Measurements from ENCODE around the gene ZNF83.
"Not testable (repeated sequence)": the region's sequence is repeated elsewhere in the genome, so short reads cannot be mapped to it uniquely, and the experiment has no call there.

The ZNF83 gene

DNA sequence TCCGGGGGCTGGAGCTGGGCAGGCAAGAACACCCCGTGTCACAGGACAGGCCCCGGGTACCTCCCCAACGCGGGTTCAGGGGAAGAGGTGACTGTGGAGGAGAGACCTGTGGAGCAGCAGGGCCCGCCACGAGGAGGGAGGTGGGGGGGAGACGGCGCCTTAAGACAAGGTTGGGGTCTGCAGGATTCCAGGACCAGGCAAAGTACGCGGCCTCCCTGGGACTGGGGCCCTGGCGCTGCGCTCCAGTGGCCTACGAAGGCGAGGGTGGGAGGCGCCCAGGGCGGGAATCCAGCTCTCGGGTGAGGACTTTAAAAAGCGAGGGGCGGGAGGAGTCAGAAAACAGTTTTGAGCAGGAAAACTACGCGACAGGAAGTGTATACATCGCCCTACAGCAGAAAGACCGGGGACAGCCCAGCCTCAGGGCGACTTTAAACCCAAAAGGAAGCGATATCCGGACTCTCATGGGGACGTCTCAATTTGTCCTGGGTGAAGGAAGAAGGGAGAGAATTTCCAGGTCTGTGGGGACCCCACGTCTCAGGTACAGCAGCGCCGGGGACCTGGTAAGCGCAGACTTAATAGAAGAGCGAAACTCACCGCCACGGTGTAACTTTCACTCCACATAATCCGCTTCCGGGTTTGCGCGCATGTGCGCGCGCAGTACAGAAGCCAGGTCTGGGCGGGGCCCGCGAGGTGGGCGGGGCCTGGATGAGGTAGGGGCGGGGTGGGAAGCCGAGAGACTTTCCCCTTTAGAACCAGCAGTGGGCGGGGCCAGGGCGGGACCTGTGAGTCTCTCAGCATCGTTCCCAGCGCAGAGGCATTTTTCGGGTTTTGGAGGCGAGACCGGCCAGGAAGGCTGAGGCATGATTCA, at the start of gene ZNF83:
Gene ZNF83, minus strand, starts transcription at position 638 of the 868 bp plus-strand sequence.
- peak; percentile 88 to 96 for DNase-seq

DNA sequence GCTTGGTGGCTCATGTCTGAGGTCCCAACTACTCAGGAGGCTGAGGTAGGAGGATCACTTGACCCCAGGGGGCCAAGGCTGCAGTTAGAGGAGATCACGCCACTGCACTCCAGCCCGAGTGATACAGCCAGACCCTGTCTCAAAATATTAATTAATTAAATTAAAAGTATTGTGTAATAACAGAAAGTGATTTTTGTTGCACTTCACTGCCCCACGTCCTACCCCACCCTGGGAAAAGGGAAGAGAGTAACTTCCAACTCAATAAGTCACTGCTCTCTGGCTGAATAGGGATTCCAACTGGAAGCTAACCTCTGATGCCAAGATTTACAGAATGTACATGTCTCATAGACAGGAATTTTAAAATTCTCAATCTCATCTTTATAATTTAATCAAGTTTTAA, 49.5 kb upstream of the ZNF83 start:
- DNase-seq, result no peak

DNA sequence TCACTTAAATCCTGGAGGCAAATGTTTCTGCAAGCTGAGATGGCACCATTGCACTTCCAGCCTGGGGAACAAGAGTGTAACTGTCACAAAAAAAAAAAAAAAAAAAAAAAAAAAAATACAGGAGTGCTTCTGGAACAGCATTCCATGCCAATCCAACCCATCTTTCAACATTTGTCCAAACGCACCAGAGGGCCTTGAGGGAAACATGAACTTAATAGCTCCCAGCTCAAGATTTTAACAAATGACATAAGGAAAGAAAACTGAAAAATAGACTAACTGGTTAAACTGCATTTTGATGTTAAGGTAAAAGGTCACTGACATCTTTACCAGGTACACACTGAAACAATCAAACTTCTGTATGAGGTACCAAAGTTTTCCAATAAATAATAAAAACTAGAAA, 47.7 kb upstream of the ZNF83 start:
- no peak for DNase-seq

DNA sequence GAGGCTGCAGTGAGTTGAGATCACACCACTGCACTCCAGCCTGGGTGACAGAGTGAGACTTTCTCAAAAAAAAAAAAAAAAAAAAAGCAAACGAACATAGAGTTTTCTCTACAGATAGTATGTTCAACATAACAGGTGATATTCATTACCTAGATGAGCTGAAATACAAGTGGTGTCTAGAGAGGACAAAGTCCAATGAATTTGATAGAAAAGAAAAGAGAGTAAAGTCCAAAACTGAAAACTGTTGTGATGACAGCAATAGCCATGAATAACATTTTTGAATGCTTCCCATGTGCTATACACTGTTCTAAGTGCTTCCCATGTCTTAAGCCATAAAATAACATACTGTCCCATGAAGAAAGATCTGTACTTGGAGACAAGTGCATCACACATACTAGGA, 43.1 kb upstream of the ZNF83 start:
- not testable (repeated sequence) for DNase-seq

DNA sequence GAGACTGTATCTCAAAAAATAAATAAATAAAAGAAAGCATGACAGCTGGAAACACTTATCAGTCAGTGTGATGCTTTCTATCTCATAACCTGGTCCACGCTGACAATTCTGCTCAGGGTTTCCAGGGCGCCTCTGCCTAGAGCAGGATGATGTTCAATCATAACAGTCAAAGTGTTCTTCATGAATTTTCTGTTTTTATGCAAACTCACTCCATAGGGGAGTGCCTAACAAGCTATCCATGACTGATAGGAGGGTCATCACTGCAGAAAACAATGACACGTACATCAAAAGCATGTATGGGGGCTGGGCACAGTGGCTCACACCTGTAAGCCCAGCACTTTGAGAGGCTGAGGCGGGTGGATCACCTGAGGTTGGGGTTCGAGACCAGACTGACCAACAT, 41.4 kb upstream of the ZNF83 start:
- DNase-seq, result no peak

DNA sequence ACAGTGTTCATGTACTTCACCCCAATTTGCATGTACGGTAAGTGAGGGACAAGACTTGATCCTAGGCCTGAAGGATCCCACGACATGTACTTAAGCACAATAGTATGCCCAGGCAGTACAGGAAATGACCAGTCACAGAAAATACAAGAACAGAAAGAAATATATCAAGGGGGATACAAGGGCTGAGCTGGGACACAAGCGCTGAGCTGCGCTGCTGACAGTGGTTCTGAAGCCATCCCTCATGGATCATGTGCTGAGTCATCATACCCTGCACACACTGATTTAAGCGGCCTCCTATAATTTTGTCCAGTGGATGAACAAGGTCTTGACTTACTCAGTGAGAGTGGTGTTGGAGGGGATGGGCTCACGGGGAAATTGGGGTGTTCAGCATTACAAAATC, 37.1 kb upstream of the ZNF83 start:
- not testable (repeated sequence) for DNase-seq

DNA sequence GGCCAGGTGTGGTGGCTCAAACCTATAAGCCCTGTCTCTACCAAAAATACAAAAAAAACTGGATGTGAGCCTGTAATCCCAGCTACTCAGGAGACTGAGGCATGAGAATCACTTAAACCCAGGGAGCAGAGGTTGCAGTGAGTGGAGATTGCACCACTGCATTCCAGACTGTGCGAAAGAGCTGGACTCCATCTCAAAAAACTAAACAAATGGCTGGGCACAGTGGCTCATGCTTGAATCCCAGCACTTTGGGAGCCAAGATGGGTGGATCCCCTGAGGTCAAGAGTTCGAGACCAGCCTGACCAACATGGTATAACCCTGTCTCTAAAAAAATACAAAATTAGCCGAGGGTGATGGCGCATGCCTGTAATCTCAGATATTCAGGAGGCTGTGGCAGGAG, 34.9 kb upstream of the ZNF83 start:
- no peak for DNase-seq

DNA sequence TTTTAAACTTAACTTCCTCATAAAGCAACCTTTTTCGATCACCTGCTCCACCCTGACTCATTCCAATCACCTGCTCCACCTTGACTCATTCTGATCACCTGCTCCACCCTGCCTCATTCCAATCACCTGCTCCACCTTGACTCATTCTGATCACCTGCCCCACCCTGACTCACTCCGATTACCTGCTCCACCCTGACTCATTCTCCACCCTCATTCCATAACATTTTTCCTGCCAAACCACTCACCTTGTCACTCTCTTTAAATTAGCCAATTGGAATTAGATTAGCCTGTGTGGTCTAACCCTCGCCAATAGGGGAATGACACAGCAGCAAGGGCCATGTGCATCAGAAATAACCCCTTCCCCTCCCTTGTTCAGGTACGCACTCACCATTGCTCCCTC, 31.9 kb upstream of the ZNF83 start:
- DNase-seq, result no peak

DNA sequence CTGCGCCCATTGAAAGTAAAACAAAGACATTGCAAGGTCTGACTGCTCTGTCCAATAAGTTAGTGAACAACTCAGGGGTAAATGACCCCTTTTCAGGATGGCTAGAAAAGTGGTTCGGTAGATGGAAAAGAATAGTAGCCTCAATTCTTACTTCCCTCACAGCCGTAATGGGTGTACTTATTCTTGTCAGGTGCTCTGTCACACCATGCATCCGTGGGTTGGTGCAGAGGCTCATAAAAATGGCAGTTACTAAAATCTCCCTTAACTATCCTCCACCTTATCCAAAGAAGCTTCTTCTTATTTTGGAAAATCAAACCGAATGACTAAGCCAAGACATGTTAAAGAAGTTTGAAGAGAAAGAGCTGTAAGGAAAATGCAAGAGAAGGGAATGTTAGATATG, 31.4 kb upstream of the ZNF83 start:
- no peak for DNase-seq

DNA sequence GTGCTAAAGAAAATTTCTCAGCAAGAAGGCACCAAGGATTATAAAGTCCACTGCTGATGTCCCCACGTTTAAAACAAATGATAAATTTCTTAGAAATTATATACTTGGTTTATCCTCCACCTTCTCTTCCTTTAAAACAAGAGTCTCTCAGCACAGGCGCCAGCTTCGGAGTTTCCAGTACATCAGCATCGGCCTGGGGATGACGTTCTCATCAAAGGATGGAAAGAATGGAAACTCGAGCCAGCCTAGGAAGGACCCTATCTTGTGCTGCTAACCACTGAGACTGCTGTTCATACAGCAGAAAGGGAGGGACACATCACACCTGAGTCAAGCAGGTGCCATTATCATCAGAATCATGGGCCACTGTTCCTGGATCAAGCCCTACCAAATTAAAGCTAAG, 29.8 kb upstream of the ZNF83 start:
- no peak for DNase-seq

DNA sequence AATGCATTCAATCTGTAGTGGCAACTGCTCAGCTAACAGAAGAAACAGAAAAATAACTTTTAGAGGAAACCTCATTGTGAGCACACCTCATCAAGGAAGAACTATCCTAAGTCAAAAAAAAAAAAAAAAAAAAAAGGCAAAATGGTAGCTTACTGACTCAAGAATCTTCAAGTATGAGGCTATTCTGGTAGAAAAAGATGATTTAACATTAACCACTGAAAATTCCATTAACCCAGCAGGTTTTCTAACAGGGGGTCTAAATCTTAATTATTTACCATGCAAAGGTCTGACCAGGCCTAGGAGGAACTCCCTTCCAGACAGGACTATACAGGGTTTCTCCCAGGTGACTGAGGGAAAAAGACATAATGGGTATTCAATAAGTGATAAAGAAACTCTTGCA, 28.4 kb upstream of the ZNF83 start:
- DNase-seq, result no peak

DNA sequence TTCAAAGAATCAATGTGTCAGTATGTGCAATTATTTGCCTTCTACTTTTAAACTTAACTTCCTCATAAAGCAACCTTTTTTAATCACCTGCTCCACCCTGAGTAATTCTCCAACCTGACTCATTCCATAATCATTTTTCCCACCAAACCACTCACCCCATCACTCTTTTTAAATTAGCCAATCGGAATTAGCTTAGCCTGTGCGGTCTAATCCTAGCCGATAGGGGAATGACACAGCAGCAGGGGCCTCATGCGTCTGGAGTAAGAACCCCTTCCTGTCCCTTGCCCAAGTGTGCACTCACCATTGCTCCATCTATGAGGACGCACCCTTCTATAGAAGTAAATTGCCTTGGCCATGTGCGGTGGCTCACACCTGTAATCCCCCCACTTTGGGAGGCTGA, 27.4 kb upstream of the ZNF83 start:
- DNase-seq, result no peak

DNA sequence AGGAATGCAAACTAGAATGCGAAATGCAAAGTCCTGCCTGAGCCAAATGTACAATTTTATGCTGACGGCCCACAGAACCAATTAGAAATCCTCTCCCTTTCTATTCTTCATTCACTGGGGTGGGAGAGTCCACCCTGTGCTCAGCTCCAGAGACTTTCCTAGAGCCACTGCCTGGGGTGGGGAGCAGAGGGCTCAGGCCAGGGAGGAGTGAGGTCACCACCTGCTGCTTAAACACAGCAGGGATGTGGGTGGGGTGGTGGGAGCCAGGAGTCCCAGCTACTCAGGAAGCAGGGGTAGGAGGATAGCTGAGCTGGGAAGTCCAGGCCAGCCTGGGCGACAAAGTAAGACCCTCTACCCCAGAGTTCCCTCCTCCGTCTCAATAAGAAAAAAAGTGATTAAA, 26.9 kb upstream of the ZNF83 start:
- DNase-seq, result no peak

DNA sequence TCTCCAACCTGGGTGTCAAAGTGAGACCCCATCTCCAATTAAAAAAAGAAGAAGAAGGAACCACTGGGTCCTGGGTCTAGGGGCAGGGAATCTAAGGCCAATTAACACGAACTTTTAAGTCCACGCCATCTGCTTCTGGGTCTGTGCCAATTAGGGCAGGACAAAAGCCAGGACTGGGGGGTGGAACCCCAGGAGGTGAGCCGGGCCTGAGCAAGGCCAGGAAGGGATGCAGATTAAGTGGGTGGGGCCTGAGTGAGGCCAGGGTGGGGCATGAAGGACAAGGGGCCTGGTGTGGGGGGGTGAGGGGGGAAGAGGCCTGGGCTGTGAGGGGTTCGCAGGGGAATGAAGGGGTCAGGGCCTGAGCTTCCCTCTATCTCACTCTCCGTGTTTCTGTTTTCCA, 26.3 kb upstream of the ZNF83 start:
- DNase-seq, result no peak

DNA sequence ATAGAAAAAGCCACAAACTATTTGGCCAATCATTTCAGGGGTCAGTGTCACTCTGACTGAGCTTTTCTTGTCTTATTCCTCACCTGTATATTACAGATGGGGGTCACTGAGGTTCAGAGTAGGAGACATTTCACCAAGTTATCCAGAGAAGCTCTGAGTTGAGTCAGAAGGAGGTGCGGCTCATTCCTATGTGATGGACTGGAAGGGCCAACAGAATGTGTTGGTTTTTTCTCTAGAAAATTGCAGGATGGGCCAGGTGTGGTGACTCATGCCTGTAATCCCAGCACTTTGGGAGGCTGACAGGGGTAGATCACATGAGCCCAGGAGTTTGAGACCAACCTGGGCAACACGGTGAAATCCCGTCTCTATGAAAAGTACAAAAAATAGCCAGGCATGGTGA, 24.5 kb upstream of the ZNF83 start:
- no peak for DNase-seq

DNA sequence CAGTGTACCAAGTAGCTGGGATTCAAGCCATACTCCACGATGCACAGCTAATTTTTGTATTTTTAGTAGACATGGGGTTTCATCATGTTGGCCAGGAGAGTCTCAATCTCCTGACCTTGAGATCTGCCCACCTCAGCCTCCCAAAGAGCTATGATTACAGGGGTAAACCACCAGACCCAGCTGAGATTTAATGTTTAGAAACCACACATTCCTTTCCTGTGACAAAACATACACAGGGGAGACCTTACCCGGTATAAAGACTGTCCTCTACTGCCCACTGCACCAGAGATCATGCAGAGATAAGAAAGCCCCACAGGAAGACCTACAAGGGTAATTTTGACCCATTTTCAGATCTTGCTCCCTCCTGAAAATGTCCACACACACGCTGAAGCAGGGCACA, 22.8 kb upstream of the ZNF83 start:
- no peak for DNase-seq

DNA sequence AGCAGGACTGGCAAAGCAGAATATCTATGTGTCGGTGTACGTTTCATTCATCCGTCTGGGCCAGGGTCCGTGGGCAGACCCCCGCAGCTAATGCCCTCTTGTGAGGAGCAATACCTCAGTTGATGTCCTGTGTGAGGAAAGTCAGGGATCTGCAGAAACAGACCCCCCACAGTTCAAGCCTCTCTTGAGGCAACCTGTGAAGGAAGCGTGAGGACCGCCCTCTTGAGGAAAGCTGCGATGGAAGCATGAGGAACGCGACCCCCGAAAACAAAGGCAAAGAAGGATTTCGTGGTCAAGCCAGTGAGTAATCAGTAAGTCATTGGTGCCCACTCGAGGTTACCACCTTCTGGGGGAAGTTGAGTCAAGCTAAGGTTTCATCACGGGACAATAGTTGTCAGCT, 20.9 kb upstream of the ZNF83 start:
- no peak for DNase-seq

DNA sequence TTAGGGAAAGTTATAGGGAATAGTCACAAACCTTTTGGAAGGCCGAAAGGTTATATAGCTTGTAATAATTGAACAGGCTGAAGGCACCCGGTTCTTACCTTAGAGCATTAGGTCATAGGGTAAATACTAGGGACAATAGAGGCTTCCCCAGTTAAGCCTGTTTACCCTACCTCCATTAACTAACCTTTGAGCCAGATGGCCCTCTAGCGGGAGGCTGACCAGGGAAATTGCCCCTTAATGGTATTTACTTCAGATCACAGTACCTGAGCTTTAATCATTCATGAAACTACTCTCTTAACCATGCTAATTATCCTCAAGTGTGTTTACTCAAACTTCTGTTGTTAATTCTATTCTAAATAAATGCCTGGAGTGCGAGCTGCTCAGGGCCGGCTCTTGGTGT, 20.4 kb upstream of the ZNF83 start:
- no peak for DNase-seq

DNA sequence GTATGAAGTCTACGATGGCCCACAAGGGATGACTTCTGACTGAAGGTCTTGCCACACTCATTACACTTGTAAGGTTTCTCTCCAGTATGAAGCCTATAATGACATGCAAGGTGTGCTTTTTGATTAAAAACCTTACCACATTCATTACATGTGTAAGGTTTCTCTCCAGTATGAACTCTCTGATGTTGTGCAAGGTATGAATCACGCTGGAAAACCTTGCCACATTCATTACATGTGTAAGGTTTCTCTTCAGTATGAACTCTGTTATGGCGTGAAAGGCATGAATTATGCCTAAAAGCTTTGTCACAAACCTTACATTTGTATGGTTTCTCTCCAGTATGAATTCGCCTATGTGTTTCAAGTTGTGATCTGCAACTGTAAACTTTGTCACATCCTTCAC, 15.0 kb upstream of the ZNF83 start:
- no peak for DNase-seq

DNA sequence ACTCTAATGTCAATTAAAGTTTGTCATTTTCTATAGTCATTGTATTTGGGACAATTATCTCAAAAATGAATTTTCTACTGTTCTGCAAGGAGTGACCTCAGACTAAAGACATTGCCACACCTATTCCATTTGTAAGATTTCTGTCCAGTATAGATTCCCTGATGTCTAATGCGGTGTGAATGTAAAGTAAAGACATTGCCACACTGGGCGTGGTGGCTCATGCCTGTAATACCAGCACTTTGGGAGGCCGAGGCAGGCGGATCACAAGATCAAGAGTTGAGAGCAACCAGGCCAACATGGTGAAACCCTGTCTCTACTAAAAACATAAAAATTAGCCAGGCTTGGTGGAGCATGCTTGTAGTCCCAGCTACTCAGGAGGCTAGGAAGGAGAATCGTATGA, 13.8 kb upstream of the ZNF83 start:
- no peak for DNase-seq

DNA sequence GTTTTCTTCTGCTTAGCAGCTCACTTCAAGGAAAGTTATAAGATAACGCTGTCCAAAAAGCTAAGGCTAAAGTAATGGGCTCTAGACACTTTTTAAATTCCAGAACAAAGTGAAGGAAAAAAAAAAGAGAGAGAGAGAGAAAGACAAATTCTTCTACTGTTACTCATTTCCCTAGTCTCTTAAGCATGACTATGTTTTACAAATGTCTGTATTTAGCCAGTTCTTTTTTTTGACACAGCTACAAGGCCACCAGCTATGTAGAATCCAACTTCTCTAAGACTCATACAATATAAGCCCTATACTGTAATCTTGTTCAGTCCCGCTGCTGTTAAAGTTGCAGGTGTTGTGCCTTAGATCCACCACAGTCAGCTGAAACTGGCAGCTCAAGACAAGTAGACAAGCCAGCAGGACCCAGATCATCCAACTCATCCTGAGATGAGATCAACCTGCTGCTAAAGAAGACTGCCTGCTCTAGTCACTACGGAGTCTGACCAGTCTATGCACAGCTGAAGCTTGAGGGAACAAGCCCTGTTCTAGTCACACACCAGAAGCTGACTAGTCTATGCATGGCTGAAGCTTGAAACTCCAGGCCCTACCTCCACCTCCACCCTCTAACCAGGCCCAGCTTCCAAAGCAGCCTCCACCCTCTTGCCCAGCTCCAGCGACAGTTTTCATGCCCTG, 10.3 kb upstream of the ZNF83 start:
- DNase-seq, result no peak

DNA sequence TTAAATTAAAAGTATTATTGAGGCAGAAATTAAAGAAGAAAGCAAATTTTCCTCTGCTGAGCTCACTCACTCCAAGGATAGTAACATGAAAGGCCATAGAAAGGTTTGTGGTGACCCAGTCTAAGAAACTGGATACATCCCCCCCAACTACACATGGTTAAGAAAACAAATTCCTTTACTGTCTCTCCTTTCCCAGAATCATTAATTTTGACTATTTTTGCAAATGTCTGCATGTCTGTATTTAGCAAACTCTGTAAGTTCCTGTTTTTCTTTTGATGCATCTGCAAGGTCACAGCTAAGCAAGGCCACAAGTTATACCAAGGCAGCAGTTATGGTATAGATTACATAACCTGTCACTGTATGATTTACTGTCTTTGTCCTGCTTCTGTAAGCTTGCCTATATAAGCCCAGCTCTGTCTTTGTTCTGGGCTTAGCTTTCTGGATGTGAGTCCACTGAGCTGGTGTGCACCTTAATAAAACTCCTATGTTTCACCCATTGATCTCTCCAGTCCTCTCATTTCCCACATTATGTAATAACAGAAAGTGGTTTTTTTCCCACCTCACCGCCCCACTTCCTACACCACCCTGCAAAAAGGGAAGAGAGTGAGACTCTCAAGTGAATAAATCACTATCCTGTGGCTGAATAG, 8.5 kb upstream of the ZNF83 start:
- DNase-seq, result no peak

DNA sequence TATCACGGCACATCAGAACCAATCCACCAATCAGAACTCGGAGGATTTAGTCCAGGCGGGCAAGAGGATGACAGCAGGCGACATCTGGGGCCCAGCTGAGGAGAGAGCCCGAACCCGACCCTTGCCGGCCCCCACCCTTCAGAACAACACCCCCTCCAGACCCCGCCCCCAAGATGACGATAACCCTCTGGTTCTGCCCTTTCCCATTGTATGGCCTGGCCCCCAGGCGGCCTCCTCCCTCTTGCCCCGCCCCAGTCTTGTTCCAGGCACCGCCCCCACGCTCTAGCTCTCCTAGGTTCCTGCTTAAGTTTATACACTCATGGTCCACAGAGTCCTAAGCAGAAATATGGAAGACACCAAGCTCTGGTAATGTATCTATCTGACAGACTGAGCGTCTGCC, 2.8 kb upstream of the ZNF83 start:
- DNase-seq, result no peak

DNA sequence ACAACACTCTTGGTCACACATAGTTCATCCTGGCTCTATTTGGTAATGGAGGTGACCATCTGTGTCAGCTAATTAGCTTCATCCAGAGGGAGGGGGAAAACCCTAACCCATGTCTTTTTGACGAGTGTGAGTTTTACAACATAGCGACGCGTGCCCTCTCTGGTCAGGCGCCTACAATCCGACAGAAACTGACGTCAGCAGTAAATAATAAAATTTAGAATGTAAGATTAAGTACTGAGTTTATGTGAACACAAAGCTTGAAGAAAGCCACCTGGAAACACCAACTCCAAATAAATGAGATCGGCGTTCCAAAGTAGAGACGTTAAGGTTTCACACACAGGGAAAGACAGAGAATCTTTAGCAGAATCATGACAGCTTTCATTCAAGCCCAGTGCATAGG, 1.8 kb upstream of the ZNF83 start:
- DNase-seq, result no peak
